ENCODE results near the gene GOLGA2. TPM values are rescaled to one million over a fixed set of nuclear protein-coding genes. Genes with fewer than 3 reads are reported as not detected.

The GOLGA2 gene
- total RNA-seq, 1 experiment from 2014 or later: 51.0 TPM

DNA sequence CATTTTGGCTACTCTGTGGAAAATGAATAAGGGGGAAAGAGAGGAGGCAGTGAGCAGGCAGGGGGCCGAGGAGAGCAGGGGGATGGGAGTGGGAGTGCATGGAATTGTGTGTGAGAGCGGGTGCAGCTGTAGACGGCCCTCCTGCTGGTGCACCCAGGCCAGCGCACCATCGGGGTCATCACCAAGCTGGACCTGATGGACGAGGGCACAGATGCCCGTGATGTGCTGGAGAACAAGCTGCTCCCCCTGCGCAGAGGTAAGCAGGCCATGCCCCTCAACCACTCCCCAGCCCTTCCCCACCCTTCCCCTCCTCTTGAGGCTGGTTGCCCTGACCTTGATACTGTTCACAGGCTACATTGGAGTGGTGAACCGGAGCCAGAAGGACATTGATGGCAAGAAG lies 56.0 kb downstream of the GOLGA2 start:
- H4K8ac ChIP-seq (replicated peaks; ENCODE audit: insufficient read length, low read depth, low read length): no peak overlapping the region
- H3K23ac ChIP-seq (ENCODE audit: insufficient read length, low read depth, low read length): no peak overlapping the region
- no peaks in the 10 kb centered on the region for H3K4me1 ChIP-seq (ENCODE audit: insufficient read depth, low read length)
- no peak overlapping the region for H3K4me3 Mint-ChIP-seq
- H2BK120ac ChIP-seq (ENCODE audit: low read depth, low read length, poor library complexity, severe bottlenecking): no peak overlapping the region
- TF ChIP-seq CTCF (conservative IDR thresholded peaks at IDR 0.05): no peak
- H2BK15ac ChIP-seq (ENCODE audit: low read depth, low read length): no peak overlapping the region
- H3T11ph ChIP-seq (ENCODE audit: low read length): no peak overlapping the region
- H2BK12ac ChIP-seq (ENCODE audit: insufficient read length, low read depth, low read length): no peak overlapping the region
- no peak overlapping the region for H3K56ac ChIP-seq (ENCODE audit: insufficient read length, low read depth, low read length)
- no peaks in the 10 kb centered on the region for H3K79me1 ChIP-seq (ENCODE audit: insufficient read depth, low read depth, low read length, poor library complexity, severe bottlenecking)
- peaks cover 11 to 37% (median 34%) of the 10 kb centered on the region in 3 experiments for H3K36me3 Mint-ChIP-seq (ENCODE audit: insufficient read depth in 1 of 3, low read depth in 3 of 3)
- H3K79me2 ChIP-seq (ENCODE audit: insufficient read depth, low read length): no peaks in the 10 kb centered on the region
- H4K5ac ChIP-seq (ENCODE audit: insufficient read length, low read depth, low read length): no peak overlapping the region
- H3K18ac ChIP-seq (ENCODE audit: insufficient read length, low read depth, low read length): no peak overlapping the region
- peaks cover 12 to 14% of the 10 kb centered on the region in 2 experiments for H3K4me1 Mint-ChIP-seq
- DNase-seq: no peak
- peaks cover 4% of the 10 kb centered on the region for H4K20me1 ChIP-seq (ENCODE audit: control insufficient read depth, insufficient read depth, insufficient read length)
- no peak overlapping the region for H3K27ac Mint-ChIP-seq
- no peak overlapping the region for H3K14ac ChIP-seq (ENCODE audit: insufficient read depth, low read length)
- no peaks in the 10 kb centered on the region for H3K27me3 ChIP-seq (ENCODE audit: insufficient read depth, low read length)
- no peak overlapping the region for H2AFZ ChIP-seq (ENCODE audit: low read length)
- no peaks in the 10 kb centered on the region; the same call in 1 of the 2 replicates for H3K27me3 Mint-ChIP-seq (ENCODE audit: low read depth)
- H2AK5ac ChIP-seq (ENCODE audit: insufficient read length, low read length): no peak overlapping the region
- no peak overlapping the region for H3K4ac ChIP-seq (ENCODE audit: low read depth, low read length)
- H4K91ac ChIP-seq (ENCODE audit: insufficient read length, low read depth, low read length): no peak overlapping the region
- H3K9me3 ChIP-seq (ENCODE audit: control insufficient read depth, low read depth, low read length): no peaks in the 10 kb centered on the region
- no peak overlapping the region for H2BK20ac ChIP-seq (ENCODE audit: low read depth, low read length, poor library complexity, severe bottlenecking)
- H3K9me3 Mint-ChIP-seq: no peaks in the 10 kb centered on the region
- no CpG with 5 or more reads among the region's 9 CpGs for WGBS (ENCODE audit: extremely low coverage, insufficient read length, low lambda C conversion rate)
- no peak overlapping the region for H3K27ac ChIP-seq (ENCODE audit: insufficient read length, low read depth, low read length)
- no peak overlapping the region for H3K4me2 ChIP-seq (ENCODE audit: insufficient read depth, insufficient read length, low read length)
- H3K23me2 ChIP-seq (ENCODE audit: insufficient read length, low read depth, low read length, poor library complexity, severe bottlenecking): peaks cover 3% of the 10 kb centered on the region
- no peak overlapping the region for H2BK5ac ChIP-seq (ENCODE audit: insufficient read length, low read length)
- no peak overlapping the region for H3K9ac ChIP-seq (ENCODE audit: extremely low read depth, insufficient read length, low read length)
